Upper lobe of right lung (tissue), 1 donor: ENCODE results near the gene JUN. TPM values are rescaled to one million over a fixed set of nuclear protein-coding genes. Genes with fewer than 3 reads are reported as not detected.

ENCODE experiments used
- ATAC-seq: fragments of 200-7000 bp; cut with Tn5 transposase; one replicate; pipeline ENCODE4 v1.9.1; 2020; ENCODE audit warnings: mild to moderate bottlenecking, moderate library complexity
- DNase-seq: peaks from one replicate; pipeline ENCODE4 v3.0.0-alpha.2; 2020
- H3K27ac ChIP-seq: fragments of 200-600 bp; one replicate; pipeline ENCODE4 v1.8.0; 2022
- H3K27me3 ChIP-seq: fragments of 200-600 bp; one replicate; pipeline ENCODE4 v1.8.0; 2022; ENCODE audit warnings: mild to moderate bottlenecking
- H3K36me3 ChIP-seq: fragments of 200-600 bp; one replicate; pipeline ENCODE4 v1.8.0; 2022
- H3K4me1 ChIP-seq: fragments of 200-600 bp; one replicate; pipeline ENCODE4 v1.8.0; 2022
- H3K4me3 ChIP-seq: fragments of 200-600 bp; one replicate; pipeline ENCODE4 v1.8.0; 2022; ENCODE audit warnings: mild to moderate bottlenecking
- H3K9me3 ChIP-seq: fragments of 200-600 bp; one replicate; pipeline ENCODE4 v1.8.0; 2022
- CTCF ChIP-seq: fragments of 200-600 bp; IDR thresholded peaks from one replicate; pipeline ENCODE4 v1.8.0; 2022; ENCODE audit warnings: antibody characterized with exemption
- intact Hi-C: fragments of 100-400 bp; cut with DNase I; formaldehyde crosslinking; loops from one replicate; pipeline ENCODE4 v1.11.0; 2022
- total RNA-seq: library from RNA; stranded (reverse); fragmentation: NEBNext Ultra II Directional; extraction: Animal tissue kit (Norgen Biotek cat#: 25700); gene quantifications from one replicate; pipeline ENCODE4 v1.2.1, GENCODE V29; 2021
- donor health status: DM: no; HTN: yes; CAD: no; lungs with severe emphysema.

JUN gene
- total RNA-seq, 1 donor from 2014 or later, result 112 TPM

- Histone ChIP-seq H3K4me3 (no peak overlapping the region), H3K27ac (no peak overlapping the region), H3K36me3 (no peaks in the 10 kb centered on the region), H3K27me3 (no peaks in the 10 kb centered on the region), H3K4me1 (peaks cover 46% of the 10 kb centered on the region), H3K9me3 (no peaks in the 10 kb centered on the region)
- no peak for TF ChIP-seq CTCF
- intact Hi-C loops, result no loop called here
- ATAC-seq (no peak), DNase-seq (no peak)
These were observed 27.5 kb upstream of the JUN start for GRCh38 chr1:58811303-58811702.

- H3K27me3 ChIP-seq, result no peaks in the 10 kb centered on the region
- H3K36me3 ChIP-seq, result no peaks in the 10 kb centered on the region
- intact Hi-C loops, result no loop called here
- H3K4me1 ChIP-seq, result peaks cover 39% of the 10 kb centered on the region
- ATAC-seq (peak; percentile 85), DNase-seq (peak; percentile 72)
- no peak for TF ChIP-seq CTCF
- H3K27ac ChIP-seq, result peak overlapping the region; percentile 70
- no peak overlapping the region for H3K4me3 ChIP-seq
- H3K9me3 ChIP-seq, result no peaks in the 10 kb centered on the region
These were observed 25.6 kb upstream of the JUN start for GRCh38 chr1:58809325-58810010.

- DNase-seq, result no peak
- Histone ChIP-seq H3K36me3 (no peaks in the 10 kb centered on the region), H3K27ac (no peak overlapping the region), H3K4me1 (peaks cover 25% of the 10 kb centered on the region), H3K27me3 (no peaks in the 10 kb centered on the region), H3K9me3 (no peaks in the 10 kb centered on the region), H3K4me3 (no peak overlapping the region)
- ATAC-seq, result no peak
- intact Hi-C loops, result no loop called here
- TF ChIP-seq CTCF, result no peak
These were observed 24.2 kb upstream of the JUN start for GRCh38 chr1:58808077-58808476.

- no peaks in the 10 kb centered on the region for H3K36me3 ChIP-seq
- no peak for ATAC-seq
- DNase-seq, result no peak
- no peak overlapping the region for H3K4me3 ChIP-seq
- no peaks in the 10 kb centered on the region for H3K27me3 ChIP-seq
- TF ChIP-seq CTCF, result no peak
- intact Hi-C loops, result no loop called here
- H3K4me1 ChIP-seq, result peaks cover 17% of the 10 kb centered on the region
- H3K27ac ChIP-seq, result no peak overlapping the region
- H3K9me3 ChIP-seq, result no peaks in the 10 kb centered on the region
These were observed 22.1 kb upstream of the JUN start for GRCh38 chr1:58805716-58806571.

GRCh38 chr1:58804853-58805565, 21.2 kb upstream of the JUN start:
- no peak for TF ChIP-seq CTCF
- no peak for DNase-seq
- ATAC-seq, result no peak
- H3K4me1 ChIP-seq, result peaks cover 10% of the 10 kb centered on the region
- no peak overlapping the region for H3K27ac ChIP-seq
- no peak overlapping the region for H3K4me3 ChIP-seq
- no peaks in the 10 kb centered on the region for H3K36me3 ChIP-seq
- no peaks in the 10 kb centered on the region for H3K27me3 ChIP-seq
- no peaks in the 10 kb centered on the region for H3K9me3 ChIP-seq
- intact Hi-C loops, result no loop called here
